ENCODE data around the gene CDH23.

Gene CDH23

DNA sequence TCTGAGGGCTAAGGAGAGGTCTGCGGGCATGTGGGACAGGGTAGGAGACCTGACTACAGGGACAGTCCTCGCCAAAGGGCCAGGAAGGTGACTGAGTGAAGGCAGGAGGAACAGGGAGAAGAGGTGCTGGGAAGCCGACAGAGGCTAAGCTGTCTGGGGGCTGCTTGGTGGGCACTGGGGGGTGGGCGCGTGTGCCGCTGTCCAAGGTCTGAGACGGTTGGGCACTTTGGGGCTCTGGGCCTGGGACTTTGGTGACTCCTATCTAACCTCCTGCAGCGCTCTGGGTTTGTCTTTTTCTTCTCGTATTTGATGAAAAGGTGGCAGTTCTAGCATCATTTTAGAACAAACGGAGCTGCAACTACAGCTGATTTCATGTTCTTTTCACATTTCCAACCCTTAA, 181.3 kb downstream of the CDH23 start:
- Mint-ChIP-seq H3K27ac (no peak overlapping the region), H3K4me3 (no peak overlapping the region), H3K27me3 (peaks cover 8% of the 10 kb centered on the region), H3K4me1 (ENCODE audit: low read depth) (no peaks in the 10 kb centered on the region), H3K9me3 (no peaks in the 10 kb centered on the region), H3K36me3 (ENCODE audit: low read depth) (no peaks in the 10 kb centered on the region)
- intact Hi-C loops (cut with micrococcal nuclease) = no loop called here

DNA sequence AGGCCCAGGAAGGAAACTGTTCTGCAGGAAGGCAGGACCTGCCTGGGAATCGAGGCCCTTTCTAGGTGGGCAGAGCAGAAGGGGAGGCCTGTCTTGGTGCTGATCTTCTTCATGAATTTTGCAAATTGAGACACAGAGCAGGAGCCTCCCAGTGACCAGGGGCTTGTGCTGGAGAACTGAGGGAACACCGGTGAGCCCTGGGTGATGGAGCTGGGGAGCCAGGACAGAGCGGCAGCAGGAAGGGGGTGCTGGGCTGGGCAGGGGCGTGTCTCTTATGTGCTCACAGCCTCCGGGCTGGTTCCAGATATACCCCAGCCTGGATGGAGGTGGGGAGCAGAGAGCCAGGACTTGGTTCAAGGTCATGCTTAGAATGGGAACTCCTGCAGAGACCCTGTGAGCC, 182.9 kb downstream of the CDH23 start:
- no peaks in the 10 kb centered on the region for H3K9me3 Mint-ChIP-seq
- H3K4me3 Mint-ChIP-seq = no peak overlapping the region
- intact Hi-C loops (cut with micrococcal nuclease) = no loop called here
- H3K4me1 Mint-ChIP-seq (ENCODE audit: low read depth) = no peaks in the 10 kb centered on the region
- peaks cover 8% of the 10 kb centered on the region for H3K27me3 Mint-ChIP-seq
- no peak overlapping the region for H3K27ac Mint-ChIP-seq
- no peaks in the 10 kb centered on the region for H3K36me3 Mint-ChIP-seq (ENCODE audit: low read depth)

DNA sequence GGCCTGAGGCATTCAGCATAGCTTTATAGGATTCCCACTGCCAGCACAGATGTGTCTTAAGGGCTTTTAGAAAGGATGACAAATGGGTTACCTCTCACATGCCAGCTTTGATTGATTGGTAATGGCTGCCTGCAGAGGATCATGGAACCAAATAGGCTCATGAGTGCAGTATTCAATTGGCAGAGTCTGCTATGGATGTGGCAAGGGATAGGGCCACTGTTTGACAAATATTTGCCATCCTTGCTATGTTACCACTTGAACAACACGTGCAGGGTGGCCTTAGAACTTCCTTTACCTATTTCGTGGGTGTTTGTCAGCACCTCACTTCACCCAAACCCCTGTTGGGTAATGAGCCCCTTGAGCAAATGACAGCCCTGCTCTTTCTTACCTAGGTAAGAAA, 183.7 kb downstream of the CDH23 start:
- Mint-ChIP-seq H3K4me1 (ENCODE audit: low read depth) (no peaks in the 10 kb centered on the region), H3K36me3 (ENCODE audit: low read depth) (no peaks in the 10 kb centered on the region), H3K27me3 (peaks cover 8% of the 10 kb centered on the region), H3K27ac (no peak overlapping the region), H3K4me3 (no peak overlapping the region), H3K9me3 (no peaks in the 10 kb centered on the region)
- intact Hi-C loops (cut with micrococcal nuclease) = no loop called here

DNA sequence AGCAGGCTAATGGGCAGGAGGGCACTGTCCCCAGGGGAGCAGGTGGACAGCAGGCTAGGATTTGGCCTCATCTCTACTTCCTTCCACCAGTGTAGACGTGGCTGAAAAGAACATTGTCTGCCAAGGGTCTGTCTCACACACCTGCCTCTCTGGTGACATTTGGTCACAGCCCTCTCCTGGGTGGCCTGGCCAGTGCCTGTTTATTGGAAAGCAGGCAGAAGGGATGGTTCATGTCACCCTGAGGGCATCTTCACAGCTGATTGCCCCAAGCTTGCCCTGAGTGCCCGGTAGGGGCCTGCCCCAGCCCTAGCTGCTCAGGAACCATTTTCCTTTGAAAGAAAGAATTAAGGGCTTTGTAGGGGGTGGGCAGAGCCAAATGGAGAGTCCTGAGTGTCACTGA, 184.2 kb downstream of the CDH23 start:
- peaks cover 8% of the 10 kb centered on the region for H3K27me3 Mint-ChIP-seq
- intact Hi-C loops (cut with micrococcal nuclease) = no loop called here

GRCh38 chr10:71581376-71581775, 184.7 kb downstream of the CDH23 start:
- H3K36me3 Mint-ChIP-seq (ENCODE audit: low read depth) = no peaks in the 10 kb centered on the region
- H3K9me3 Mint-ChIP-seq = no peaks in the 10 kb centered on the region
- intact Hi-C loops (cut with micrococcal nuclease) = no loop called here

More for the DNA sequence above, 184.2 kb downstream of the CDH23 start:
- Mint-ChIP-seq H3K27ac (no peak overlapping the region), H3K36me3 (ENCODE audit: low read depth) (no peaks in the 10 kb centered on the region), H3K9me3 (no peaks in the 10 kb centered on the region), H3K4me3 (no peak overlapping the region), H3K4me1 (ENCODE audit: low read depth) (no peaks in the 10 kb centered on the region)

DNA sequence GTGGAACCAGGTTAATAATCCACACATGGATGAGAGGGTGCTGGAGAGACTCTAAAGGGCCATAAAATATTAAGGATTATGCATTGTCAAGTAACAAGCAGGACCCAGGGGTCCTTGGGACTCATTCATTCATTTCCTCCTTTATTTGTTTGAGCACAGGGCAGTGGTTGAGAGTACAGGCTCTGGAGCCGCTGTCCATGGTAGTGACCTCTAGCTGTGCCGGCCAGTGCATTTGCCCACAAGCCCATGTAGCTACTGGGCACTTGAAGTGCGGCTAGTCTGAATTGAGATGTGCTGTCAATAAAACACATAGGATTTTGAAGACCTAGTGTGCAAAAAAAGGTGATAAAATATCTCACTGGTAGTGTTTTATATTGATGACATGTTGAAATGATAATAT, 185.3 kb downstream of the CDH23 start:
- intact Hi-C loops (cut with micrococcal nuclease) = no loop called here
- Mint-ChIP-seq H3K27ac (no peak overlapping the region), H3K4me3 (no peak overlapping the region), H3K9me3 (no peaks in the 10 kb centered on the region), H3K36me3 (ENCODE audit: low read depth) (no peaks in the 10 kb centered on the region), H3K27me3 (peaks cover 5% of the 10 kb centered on the region), H3K4me1 (ENCODE audit: low read depth) (no peaks in the 10 kb centered on the region)

More at GRCh38 chr10:71581376-71581775, 184.7 kb downstream of the CDH23 start:
- H3K4me1 Mint-ChIP-seq (ENCODE audit: low read depth) = no peaks in the 10 kb centered on the region
- peaks cover 8% of the 10 kb centered on the region for H3K27me3 Mint-ChIP-seq
- H3K27ac Mint-ChIP-seq = no peak overlapping the region
- no peak overlapping the region for H3K4me3 Mint-ChIP-seq

- Mint-ChIP-seq H3K4me1 (ENCODE audit: low read depth) (no peaks in the 10 kb centered on the region), H3K9me3 (no peaks in the 10 kb centered on the region), H3K4me3 (no peak overlapping the region), H3K27me3 (peaks cover 5% of the 10 kb centered on the region), H3K27ac (no peak overlapping the region), H3K36me3 (ENCODE audit: low read depth) (no peaks in the 10 kb centered on the region)
- intact Hi-C loops (cut with micrococcal nuclease) = no loop called here
Observed at GRCh38 chr10:71582506-71583475, 186.1 kb downstream of the CDH23 start.

GRCh38 chr10:71584461-71584860, 187.7 kb downstream of the CDH23 start:
- H3K9me3 Mint-ChIP-seq = no peaks in the 10 kb centered on the region
- H3K4me3 Mint-ChIP-seq = no peak overlapping the region
- peaks cover 5% of the 10 kb centered on the region for H3K27me3 Mint-ChIP-seq
- intact Hi-C loops (cut with micrococcal nuclease) = no loop called here
- peaks cover under 1% of the 10 kb centered on the region for H3K4me1 Mint-ChIP-seq (ENCODE audit: low read depth)
- H3K36me3 Mint-ChIP-seq (ENCODE audit: low read depth) = no peaks in the 10 kb centered on the region
- no peak overlapping the region for H3K27ac Mint-ChIP-seq

- Mint-ChIP-seq H3K36me3 (ENCODE audit: low read depth) (no peaks in the 10 kb centered on the region), H3K4me3 (no peak overlapping the region), H3K4me1 (ENCODE audit: low read depth) (peaks cover 6% of the 10 kb centered on the region), H3K9me3 (no peaks in the 10 kb centered on the region), H3K27ac (no peak overlapping the region), H3K27me3 (peaks cover 5% of the 10 kb centered on the region)
- intact Hi-C loops (cut with micrococcal nuclease) = no loop called here
Observed at GRCh38 chr10:71584902-71585563, 188.3 kb downstream of the CDH23 start.

GRCh38 chr10:71585564-71586290, 189.0 kb downstream of the CDH23 start:
- Mint-ChIP-seq H3K4me3 (no peak overlapping the region), H3K27me3 (peaks cover 3% of the 10 kb centered on the region), H3K27ac (no peak overlapping the region), H3K4me1 (ENCODE audit: low read depth) (peaks cover 11% of the 10 kb centered on the region), H3K36me3 (ENCODE audit: low read depth) (no peaks in the 10 kb centered on the region), H3K9me3 (no peaks in the 10 kb centered on the region)
- intact Hi-C loops (cut with micrococcal nuclease) = no loop called here

DNA sequence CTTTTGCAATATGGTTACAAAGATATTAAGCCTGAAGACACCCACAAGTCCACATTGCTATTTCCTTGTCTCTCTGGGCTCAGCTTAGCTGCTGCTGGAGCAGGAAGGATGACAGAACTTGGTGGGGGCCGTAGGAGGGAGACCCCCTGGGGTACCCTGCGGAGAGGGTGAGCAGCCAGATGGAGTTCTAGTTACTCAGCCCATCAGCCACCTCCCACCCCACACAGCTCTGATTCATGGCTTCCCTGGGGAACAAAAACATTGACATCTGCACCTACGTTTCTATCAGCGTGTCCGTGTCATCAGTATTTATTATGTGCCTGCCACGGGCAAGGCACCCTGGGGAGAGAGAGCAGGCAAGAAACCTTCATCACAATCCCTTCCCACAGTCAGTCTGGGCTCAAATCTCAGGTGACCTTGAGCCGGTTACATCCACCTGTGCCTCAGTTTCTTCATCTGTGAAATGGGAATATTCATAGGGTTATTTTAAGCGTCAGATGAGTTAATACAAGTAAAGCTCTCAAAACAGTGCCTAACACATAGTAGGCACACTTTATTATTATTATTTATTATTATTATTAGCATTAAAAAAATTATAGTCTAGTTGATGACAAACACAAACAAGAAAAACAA, 191.3 kb downstream of the CDH23 start:
- Mint-ChIP-seq H3K27me3 (peaks cover 4% of the 10 kb centered on the region), H3K4me1 (ENCODE audit: low read depth) (peaks cover 11% of the 10 kb centered on the region), H3K27ac (no peak overlapping the region), H3K4me3 (no peak overlapping the region), H3K36me3 (ENCODE audit: low read depth) (no peaks in the 10 kb centered on the region), H3K9me3 (no peaks in the 10 kb centered on the region)
- intact Hi-C loops (cut with micrococcal nuclease) = no loop called here

- intact Hi-C loops (cut with micrococcal nuclease) = no loop called here
- Mint-ChIP-seq H3K4me3 (no peak overlapping the region), H3K27ac (no peak overlapping the region), H3K27me3 (peaks cover 4% of the 10 kb centered on the region), H3K4me1 (ENCODE audit: low read depth) (peaks cover 11% of the 10 kb centered on the region), H3K9me3 (no peaks in the 10 kb centered on the region), H3K36me3 (ENCODE audit: low read depth) (no peaks in the 10 kb centered on the region)
Observed at GRCh38 chr10:71588685-71589084, 192.0 kb downstream of the CDH23 start.

DNA sequence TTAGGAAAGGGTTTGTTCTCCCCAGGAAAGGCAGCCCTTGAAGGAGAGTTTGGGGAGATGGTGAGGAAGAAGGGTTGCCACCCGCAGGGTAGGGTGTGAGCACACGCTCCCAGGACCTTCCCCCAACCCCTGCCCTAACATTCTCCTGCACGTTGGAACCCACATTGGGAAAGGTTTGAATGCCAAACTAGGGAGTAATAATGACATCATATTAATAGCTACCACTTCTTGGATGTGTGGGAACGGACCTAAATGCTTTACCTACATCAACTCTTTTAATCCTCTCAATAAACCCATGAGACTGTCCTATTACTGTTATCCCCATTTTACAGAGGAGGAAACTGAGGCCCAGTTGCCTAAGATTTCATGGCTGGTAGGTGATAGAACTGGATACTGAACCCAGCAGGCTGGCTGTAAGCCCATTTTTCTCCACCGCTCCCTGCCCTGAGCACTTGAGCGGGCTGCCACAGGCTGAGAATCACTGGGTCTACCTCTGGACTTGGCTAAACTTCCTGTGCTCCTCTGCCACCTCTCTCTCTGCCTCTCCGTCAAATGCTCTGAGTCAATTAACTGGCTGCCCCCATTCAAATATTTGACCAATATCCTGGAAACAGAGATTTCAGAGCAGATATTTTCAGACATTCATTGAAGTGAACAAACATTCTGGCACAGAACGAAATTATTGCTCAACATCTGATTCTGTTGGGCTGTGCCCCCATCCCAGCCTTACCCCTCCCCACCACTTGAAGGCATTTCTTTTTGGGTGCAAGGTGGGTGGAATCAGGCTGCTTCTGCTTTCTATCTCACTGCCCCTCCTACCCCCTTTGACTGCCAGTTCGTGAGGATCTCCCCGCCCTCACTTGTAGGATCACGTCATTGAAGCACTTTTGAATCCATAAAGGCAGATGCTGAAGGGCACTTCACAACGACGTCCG, 193.2 kb downstream of the CDH23 start:
- H3K27ac Mint-ChIP-seq = no peak overlapping the region
- H3K4me3 Mint-ChIP-seq = no peak overlapping the region
- peaks cover 18% of the 10 kb centered on the region for H3K4me1 Mint-ChIP-seq (ENCODE audit: low read depth)
- intact Hi-C loops (cut with micrococcal nuclease) = no loop called here
- no peaks in the 10 kb centered on the region for H3K9me3 Mint-ChIP-seq
- peaks cover 4% of the 10 kb centered on the region for H3K27me3 Mint-ChIP-seq
- H3K36me3 Mint-ChIP-seq (ENCODE audit: low read depth) = no peaks in the 10 kb centered on the region

Data from dendritic cell treated with granulocyte-macrophage colony-stimulating factor and Interleukin-4, amounts not matched to agents 40 ng/mL and 50 ng/mL, for 4 days (primary cell).